ENCODE measurements around the gene COX8C.
"Not testable (repeated sequence)": the region's sequence is repeated elsewhere in the genome, so short reads cannot be mapped to it uniquely, and the experiment has no call there.

Gene COX8C

DNA sequence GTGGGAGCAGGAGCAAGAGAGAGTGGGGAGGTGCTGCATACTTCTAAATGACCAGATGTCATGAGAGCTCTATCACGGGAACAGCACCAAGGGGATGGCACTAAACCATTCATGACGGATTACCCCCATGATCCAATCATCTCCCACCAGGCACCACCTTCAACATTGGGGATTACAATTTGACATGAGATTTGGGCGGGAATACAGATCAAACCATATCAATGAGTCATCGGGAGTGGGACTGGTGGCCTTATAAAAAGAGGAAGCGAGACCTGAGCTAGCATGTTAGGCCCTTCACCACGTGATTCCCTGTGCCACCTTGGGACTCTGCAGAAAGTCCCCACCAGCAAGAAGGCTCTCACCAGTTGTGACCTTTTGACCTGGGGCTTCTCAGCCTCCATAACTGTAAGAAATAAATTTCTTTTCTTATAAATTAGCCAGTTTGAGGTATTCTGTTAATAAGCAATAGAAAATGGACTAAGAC is 28.7 kb downstream of the COX8C start:
- no peak for DNase-seq (ENCODE audit: low read depth)

GRCh38 chr14:93379831-93380230 is 32.8 kb downstream of the COX8C start:
- DNase-seq (ENCODE audit: low read depth), result no peak

DNA sequence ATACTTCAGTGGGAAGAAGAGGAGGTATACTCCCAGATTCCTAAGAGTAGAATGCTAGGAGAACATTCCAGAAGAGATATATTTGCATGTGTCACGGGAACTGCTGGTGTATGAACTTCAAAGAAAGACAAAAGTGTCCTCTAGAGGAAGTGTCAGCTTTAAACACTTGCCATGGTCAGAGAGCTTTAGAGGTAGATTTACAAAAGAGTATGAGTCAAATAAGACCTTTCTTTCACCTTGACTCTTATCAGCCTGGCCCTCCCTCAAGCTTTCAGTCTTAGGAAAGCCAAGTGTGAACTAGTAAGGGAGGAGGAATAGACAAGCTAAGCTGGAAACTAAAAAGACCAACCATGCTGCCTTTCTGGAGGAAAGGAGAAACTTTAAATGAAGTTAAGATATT is 34.7 kb downstream of the COX8C start:
- no peak for DNase-seq (ENCODE audit: low read depth)

DNA sequence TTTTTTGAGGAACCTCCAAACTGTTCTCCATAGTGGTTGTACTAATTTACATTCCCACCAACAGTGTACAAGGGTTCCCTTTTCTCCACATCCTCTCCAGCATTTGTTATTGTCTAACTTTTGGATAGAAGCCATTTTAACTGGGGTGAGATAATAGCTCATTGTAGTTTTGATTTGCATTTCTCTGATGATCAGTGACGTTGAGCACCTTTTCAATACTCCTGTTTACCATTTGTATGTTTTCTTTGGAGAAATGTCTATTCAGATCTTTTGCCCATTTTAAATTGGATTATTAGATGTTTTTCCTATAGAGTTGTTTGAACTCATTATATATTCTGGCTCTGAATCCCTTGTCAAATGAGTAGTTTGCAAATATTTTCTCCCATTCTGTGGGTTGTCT is 37.3 kb downstream of the COX8C start:
- not testable (repeated sequence) for DNase-seq (ENCODE audit: low read depth)

- DNase-seq (ENCODE audit: low read depth), result no peak
Measured at GRCh38 chr14:93395231-93395630, 48.2 kb downstream of the COX8C start.

DNA sequence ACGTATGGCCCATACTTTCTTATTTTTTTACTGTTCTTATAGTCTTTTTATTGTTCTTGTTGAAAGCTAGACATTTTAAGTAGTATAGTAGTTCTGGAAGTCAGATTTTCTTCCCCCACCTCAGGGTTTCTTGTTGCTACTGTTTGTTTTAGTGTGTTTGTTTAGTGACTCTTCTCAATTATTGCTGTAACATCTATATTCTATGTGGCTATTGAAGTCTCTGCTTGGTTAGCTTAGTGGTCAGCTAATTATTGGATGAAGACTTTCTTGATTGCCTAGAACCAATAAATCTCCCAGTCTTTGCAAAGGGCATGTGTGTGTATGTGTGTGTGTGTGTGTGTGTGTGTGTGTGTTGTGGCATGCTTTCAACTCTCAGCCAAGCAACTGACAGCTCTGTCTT is 49.5 kb downstream of the COX8C start:
- DNase-seq (ENCODE audit: low read depth), result no peak
